GM15510 (cell line): ENCODE measurements around the gene RSPH1.

Experiments used
- POLR2A ChIP-seq: IDR thresholded peaks from 3 replicates; pipeline ENCODE4 v1.6.1; 2011; ENCODE audit warnings: borderline replicate concordance; ENCODE audit not compliant: insufficient read length; ENCODE audit errors: extremely low read depth

The RSPH1 gene

GRCh38 chr21:42473498-42474042, 22.5 kb downstream of the RSPH1 start:
- no peak for TF ChIP-seq POLR2A

DNA sequence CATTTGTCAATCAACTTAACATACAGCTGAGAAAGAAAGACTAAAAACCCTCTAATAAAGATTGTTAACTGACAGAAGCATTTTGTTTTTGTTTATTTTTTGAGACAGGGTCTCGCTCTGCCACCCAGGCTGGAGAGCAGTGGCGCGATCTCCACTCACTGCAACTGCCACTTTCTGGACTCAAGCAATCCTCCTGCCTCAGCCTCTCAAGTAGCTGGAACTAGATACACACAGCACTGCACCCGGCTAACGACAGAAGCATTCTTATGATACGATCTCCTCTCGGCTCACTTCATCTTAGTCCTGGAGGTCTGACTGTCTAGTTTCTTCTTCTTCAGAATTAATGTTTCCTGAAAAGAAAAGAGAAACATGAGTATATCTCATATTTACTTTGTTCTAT, 23.5 kb downstream of the RSPH1 start:
- no peak for TF ChIP-seq POLR2A

- TF ChIP-seq POLR2A, result no peak
These were observed 24.2 kb downstream of the RSPH1 start for GRCh38 chr21:42471716-42472330.

GRCh38 chr21:42471206-42471605, 24.8 kb downstream of the RSPH1 start:
- no peak for TF ChIP-seq POLR2A

DNA sequence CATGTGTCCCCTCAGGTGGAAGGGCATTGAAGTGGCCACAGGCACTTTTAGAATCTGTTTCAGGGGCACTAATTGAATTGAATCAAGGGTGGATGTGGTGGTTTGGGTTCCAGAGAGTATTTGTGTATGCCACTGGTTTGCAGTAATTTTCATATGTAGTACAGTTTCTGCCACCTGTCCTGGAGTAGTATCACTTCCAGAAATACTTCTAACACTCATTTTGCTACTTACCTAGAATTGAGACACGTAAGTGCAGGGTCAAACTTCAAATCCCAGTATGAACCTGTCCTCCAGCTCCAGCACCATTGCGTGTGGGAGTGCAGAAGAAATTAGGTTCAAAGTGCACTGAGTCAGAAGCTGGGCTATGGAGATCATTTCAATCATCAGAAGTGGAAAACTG, 26.8 kb downstream of the RSPH1 start:
- no peak for TF ChIP-seq POLR2A

GRCh38 chr21:42468491-42469131, 27.4 kb downstream of the RSPH1 start:
- no peak for TF ChIP-seq POLR2A

- TF ChIP-seq POLR2A, result no peak
These were observed 28.7 kb downstream of the RSPH1 start for GRCh38 chr21:42467140-42467983.

DNA sequence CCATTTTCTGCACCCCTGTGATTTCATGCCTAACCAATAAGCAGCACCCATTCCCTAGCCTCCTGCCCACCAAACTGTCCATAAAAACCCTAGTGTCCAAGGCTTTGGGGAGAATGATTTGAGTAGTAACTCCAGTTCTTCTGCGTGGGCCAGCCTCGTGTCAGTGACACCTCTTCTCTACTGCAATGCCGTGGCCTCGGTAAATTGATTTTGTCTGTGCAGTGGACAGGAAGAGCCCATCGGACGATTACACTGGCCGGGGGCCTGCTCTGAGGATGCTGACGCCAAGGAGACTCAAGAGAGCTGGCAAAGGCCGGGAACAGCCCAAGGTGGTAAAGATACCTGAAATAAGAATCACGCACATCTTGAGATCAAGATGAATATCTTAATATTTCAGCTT, 29.3 kb downstream of the RSPH1 start:
- TF ChIP-seq POLR2A, result no peak

DNA sequence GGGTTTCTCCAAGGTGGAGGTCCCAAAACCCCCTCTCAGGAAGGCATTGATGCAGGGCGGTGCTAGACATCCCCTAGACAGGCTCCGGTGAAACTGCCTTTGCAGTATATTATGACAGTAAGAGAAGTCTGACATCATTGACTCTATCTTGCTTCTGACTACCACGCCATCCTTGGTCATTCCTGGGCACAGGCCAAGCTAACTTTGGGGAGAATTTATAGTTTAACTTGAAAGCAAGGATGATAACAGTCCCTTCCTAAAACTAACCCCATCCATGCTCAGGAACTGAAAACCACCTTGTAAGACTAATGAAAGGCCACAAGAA, 30.3 kb downstream of the RSPH1 start:
- TF ChIP-seq POLR2A, result no peak

DNA sequence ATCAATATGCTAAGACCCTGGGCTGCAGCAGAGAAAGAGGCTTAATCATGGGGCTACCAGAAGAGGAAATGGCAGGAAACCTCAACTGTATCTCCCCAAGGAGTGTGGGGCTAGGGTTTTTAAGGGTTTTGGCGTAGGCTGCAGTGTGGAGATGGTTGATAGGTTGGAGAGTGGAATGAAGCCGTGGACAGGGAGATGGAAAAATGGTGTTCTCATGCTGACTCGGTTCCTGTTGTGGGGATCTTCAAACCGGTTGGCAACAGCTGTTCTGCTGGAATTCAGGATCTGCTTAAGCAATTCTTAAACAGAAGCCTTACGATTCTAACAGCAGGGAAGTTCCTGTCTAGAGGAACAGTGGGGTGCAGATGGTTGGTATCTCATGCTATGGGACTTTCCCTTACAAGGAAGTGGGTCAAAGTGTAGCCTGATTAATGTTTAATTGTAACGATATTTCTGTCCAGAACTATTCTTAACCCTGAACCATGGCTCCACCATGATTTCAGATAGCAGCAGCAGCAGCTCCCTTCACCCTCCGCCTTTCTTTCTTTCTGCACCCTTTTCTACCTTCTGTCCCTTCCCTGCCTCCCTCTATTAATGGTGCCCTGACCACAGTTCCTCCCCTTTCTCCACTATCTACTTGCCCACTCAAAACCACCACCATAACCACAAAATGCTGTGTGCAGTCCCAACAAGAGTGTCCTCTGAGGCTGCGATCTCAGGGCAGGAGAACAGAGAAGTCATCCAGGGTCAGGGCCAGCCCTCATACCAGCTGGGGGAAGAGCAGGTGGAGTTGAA, 30.8 kb downstream of the RSPH1 start:
- TF ChIP-seq POLR2A, result no peak

- no peak for TF ChIP-seq POLR2A
These were observed 32.0 kb downstream of the RSPH1 start for GRCh38 chr21:42463861-42464515.

DNA sequence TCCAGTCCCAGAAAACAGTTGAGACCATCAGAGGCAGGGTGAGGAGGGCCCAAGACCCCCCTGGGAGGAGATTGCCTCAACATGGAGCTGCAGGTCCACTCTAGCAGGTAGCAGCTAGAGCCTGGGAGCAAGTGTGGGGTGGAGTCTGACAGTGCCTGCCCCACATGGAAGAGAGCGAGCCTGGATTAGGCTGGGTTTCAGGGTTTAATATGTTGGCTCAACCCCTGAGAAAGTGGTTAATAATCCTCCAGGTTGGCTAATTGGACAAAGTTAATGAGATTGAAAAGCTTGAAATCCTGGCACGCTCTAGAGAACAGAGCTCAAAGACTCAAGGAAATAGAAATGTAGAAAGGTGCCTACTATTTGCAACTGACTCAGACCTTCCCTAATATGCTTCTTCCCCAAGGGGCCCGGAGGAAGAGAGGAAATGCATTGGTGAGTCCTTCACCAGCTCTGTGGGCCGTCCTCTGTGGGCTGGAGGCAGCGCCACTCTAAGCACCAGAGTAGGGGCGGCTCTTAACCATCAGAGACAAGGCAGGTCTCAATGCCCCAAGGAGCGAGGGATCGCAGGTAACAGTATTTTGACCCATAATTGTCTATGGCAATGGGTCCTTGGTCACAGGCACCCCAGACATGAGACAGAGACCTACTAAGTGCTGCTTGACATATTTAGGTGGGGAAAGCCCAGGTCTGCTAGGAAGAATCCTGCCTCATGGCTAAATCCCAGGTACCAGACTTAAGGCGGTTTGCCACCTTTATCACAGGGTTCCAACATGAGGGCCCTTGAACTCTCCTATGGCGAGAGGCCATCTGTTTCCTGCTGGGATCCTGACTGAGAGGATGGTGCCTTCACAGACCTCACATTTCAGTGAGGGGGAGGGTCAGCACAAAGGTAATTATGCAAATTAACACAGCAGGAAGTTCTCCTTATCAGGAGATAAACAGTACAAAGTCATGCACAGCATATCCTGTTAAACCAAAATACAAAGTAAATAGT, 33.8 kb downstream of the RSPH1 start:
- TF ChIP-seq POLR2A, result no peak

DNA sequence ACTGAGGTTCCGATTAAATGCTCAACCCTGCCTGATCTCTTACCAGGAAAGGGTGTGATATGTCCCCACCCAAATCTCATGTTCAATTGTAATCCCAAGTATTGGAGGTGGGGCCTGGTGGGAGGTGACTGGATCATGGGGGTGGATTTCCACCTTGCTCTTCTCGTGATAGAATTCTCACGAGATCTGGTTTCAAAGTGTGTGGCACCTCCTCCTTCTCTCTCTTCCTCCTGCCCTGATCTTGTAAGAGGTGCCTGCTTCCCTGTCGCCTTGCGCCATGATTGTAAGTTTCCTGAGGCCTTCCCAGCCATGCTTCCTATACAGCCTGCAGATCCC, 34.9 kb downstream of the RSPH1 start:
- no peak for TF ChIP-seq POLR2A

- TF ChIP-seq POLR2A, result no peak
These were observed 35.4 kb downstream of the RSPH1 start for GRCh38 chr21:42460391-42461184.
